CD4-positive, alpha-beta T cell treated with Interleukin-10 for 1 hour (primary cell): ENCODE measurements around the gene MLKL.
A peak's percentile ranks its signal among the peaks of the same experiment; 100 is the strongest.
"Not testable (repeated sequence)": the region's sequence is repeated elsewhere in the genome, so short reads cannot be mapped to it uniquely, and the experiment has no call there.

ENCODE experiments used
- DNase-seq: peaks from one replicate; pipeline ENCODE4 v3.0.0-alpha.2; 2020

Gene MLKL

DNA sequence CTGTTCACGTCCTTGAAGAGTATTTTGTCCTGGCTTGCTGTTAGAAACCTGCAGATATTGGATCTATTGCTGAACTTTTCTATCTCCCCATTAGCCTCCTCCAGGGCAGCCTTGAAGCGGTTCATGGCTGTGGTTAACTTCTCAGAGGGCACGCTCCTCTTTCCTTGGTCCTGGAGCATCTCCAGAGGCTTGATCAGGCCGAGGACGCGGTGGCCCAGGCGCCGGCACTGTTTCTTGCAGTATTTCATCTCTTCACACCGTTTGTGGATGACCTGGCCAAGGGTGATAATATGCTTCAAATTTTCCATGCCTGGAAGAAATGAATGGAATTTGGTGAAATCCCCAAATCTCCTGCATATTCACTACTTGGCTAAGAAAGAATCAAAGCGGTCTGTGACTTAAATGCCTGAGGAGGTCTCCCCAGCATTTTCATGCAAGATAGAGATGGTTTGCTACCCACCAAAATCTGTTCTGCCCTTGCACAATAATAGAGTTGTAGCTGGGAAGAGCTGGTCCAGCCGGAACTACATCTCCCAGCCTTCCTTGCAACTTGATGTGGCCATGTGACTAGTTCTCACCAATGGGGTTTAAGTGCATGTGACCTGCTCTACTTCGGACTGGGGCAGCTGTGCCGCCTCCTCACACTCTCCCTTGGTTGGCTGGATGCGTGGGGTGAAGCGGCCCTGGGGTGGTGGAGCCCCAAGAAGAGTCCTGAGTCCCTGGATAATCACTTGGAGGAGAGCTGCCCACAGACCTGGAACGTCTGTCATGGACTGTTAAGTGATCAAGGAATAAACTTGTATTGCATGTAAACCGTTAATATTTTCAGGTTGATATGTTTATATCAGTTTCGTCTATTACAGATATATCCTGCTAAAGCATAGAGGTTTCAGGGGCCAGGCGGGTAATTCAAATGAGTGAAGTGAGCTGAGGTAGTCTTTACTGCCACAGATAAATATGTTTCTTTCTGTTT lies 4.9 kb downstream of the MLKL start:
- peak; percentile 84 for DNase-seq

DNA sequence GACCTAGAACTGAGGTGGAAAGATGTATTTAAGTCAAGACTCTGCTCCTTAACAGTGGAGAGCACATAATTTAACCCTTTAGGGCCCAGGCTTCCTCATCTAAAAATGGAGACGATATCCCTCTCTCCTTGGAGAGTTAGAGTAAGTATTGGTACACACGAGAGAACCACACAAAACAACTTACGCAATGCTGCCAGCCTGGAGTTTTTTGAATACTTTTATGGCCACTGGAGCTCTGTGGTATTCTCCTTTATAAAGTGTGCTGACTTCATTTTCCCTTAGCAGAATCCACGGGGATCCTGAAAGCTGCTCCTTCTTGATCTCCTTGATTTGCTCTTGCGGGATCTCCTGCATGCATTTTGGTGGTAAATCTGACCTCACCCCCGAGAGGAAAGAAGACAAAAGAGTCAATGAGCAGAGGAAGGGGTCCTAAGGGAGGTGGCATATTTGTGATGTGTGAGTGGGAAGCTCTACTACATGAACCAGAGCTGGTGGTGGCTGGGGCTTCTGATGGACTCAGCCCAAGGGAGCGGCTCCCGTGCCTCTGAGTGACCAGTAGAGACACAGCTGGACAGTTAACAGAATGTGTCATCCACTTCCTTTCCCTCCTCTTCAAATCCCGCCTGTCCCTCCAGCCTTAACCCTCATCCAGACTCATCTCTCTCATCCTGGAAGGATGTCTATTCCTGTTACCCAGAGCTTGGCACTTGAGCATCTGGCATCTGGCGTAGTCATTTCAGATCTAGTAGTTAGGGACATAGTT lies 9.4 kb downstream of the MLKL start:
- no peak for DNase-seq

DNA sequence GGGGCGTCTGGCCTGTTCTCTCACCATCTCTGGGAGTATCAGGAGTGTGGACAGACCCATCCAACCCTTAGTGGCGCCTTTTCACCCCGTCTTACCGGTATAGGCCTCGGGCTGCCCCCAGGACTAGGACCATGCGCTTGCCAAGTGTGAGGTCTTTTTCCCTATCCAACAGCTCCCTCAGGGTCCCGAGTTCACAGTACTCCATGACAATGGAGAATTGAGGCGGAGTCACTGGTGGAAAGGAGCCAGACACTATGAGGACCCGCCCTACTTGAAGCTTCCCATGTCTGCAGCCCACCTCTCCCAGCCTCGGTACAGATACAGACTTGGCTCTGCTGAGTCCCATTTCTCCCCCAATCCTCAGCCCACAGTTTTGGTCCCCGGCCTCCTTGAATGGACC lies 18.1 kb downstream of the MLKL start:
- DNase-seq, result no peak

DNA sequence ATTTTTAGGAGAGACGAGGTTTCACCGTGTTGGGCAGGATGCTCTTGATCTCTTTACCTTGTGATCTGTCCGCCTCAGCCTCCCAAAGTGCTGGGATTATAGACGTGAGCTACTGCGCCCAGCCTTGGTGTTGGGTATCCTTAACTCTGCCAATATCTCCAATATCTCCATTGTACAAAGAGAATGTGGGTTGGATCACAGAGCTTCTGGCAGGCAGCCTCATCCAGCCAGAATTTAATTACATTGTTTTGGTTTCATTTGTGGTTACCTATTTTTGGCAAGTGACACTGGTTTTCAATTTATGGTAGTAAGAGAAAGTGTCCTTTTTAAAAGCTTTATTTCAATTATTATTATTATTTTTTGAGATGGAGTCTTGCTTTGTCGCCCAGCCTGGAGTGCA lies 20.0 kb downstream of the MLKL start:
- no peak for DNase-seq

DNA sequence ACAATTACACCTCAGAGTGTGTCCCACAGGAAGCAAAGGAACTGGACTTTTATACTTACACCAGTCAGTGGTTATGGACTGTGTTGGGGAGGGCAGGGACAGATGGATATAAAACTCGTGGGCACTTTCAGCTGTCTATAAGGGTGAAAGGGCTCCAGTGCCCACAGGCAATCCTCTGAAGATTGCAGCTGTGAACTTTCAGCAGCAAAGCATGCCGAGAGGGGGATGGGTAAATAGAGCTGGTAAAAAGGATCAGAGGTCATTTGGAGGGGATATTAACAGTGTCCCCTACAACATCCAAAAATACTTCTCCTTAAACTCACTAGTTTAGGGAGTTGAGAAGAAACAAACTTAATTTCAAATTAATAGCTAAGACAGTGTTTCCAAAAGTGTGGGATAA lies 20.7 kb downstream of the MLKL start:
- DNase-seq, result no peak

DNA sequence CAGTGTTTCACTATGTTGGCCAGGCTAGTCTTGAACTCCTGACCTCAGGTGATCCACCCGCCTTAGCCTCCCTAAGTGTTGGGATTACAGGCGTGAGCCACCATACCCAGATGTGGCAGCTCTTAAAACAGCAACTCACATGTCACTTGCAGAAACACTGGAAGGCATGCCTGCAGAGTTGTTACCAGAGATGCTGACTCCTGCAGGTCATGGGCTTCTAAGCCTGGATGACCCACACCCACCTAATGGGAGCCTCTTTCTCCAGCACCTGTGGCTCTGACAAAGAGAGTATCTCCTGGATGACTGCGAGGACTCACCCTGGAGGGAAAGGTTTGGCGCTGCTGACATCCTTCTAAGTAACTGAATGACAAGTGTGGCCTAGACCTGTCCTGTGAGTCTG lies 22.8 kb downstream of the MLKL start:
- DNase-seq, result no peak

DNA sequence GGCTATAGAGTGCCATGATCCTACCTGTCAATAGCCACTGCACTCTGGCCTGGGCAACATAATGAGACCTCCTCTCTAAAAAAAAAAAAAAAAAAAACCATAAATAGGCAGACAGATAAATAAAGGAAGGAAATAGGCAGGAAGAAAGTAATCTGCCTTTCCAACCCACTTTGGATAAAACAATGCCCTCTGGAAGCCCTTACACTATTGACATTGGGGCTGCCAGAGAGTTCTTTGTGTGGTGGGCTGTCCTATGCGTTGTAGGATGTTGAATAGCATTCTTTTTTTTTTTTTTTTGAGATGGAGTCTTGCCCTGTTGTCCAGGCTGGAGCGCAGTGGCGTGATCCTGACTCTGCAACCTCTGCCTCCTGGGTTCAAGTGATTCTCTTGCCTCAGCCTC lies 26.8 kb downstream of the MLKL start:
- no peak for DNase-seq

DNA sequence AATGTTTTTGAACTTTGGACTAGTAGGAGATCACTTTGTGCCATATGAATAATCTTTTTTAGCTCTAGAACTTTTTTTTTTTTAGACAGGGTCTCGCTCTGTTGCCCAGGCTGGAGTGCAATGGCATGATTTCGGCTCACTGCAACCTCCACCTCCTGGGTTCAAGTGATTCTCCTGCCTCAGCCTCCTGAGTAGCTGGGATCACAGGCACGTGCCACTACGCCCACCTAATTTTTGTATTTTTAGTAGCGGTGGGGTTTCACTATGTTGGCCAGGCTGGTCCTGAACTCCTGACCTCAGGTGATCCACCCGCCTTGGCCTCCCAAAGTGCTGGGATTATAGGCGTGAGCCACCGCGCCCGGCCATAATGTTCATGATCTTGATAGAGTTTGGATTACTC lies 31.8 kb downstream of the MLKL start:
- DNase-seq, result not testable (repeated sequence)

DNA sequence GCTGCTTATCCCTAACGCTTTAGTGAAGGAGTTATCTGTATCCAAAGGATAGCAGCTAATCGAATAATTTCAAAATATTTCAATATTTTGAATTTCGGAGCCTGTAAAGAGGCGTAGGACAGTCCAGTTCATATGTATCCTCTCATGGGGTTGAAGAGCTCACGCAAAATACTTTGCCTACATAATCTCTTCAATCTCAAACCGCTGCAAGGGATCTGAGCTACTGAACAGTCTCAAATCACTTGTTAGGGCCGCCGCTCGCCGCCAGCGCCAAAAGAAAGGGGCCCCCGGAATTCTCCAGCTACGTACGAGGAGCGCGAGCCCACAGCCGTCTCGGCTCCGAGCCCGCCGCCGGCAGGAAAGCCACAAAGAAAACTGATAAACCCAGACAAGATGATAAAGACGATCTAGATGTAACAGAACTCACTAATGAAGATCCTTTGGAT lies 33.4 kb downstream of the MLKL start:
- peak; percentile 23 for DNase-seq

DNA sequence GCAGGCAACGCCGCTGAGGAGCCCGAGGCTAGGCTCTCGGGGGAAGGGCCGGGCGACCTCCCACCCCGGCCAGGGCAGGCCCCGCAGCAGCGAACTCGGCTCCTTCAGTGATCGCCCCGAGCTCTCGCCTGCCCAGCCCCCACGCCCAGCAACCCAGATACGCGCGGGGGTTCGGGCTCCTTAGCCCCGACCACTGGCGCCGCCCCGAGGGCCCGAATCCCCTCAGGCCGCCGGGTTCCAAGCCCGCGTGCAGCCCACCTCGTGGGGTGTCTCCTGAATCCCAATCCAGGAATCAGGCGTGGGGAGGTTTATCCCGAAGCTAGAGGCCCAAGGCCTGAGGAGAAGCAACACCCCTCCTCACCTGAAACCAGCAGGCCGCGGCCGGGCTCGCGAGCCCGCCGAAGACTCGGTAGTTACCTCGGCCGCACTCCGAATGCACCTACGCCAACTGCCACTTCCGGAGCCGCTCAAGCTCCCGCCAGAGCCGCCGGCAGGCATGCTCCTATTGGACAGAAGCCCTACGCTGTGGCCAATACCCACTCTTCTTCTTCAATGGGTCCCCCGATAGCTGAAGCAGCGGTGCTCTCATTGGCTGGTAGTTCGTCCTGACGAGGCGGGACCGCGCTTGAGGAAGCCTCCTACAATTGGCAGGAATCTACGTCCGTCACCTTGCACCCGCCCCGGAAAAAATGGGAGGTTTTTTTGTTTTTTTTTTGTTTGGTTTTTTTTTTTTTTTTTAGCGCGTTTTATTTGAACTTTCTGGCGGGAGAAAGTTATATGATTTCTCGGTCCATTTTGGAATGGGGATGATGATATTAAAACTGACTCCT lies 34.0 kb downstream of the MLKL start, which contains the start of gene RFWD3:
Gene RFWD3, minus strand, starts transcription at position 453 of the 830 bp plus-strand sequence. CDS start 5,428 bp downstream, outside the sequence.
- DNase-seq, result peak; percentile 99

DNA sequence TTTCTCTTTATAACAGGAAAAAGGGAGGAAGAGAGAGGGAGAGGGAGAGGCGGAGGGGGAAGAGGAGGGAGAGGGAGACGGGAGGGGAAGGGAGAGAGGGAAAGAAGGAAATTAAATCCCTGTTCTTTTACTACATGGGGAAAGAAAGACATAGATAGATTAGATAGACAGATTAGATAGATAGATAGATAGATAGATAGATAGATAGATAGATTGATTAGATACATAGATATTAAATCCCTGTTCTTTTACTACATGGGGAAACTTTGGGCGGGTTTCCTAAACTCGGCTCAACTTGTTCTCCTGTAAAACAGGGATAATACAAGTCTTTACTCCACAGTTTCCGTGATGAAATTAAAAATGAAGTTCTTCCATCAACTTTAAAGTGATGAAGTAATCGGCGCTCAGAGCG lies 34.6 kb downstream of the MLKL start:
- no peak for DNase-seq

DNA sequence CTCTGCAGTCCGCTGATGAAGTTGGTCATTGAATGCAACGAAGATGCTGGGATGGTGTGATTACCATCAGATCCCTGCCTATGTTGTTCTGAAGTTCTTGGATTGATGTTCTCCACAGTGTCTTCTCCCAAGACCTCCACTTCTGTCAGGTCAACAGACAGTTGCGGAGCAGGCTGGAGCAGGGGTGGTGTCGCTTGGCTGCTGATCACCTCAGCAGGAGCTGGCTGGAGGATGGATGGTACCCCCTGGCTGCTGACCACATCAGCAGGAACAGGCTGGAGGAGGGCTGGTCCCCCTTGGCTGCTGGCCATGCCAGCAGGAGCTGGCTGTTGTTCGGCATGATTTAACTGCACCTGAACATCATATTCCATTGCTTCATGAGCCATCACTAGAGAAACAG lies 39.6 kb downstream of the MLKL start:
- no peak for DNase-seq

DNA sequence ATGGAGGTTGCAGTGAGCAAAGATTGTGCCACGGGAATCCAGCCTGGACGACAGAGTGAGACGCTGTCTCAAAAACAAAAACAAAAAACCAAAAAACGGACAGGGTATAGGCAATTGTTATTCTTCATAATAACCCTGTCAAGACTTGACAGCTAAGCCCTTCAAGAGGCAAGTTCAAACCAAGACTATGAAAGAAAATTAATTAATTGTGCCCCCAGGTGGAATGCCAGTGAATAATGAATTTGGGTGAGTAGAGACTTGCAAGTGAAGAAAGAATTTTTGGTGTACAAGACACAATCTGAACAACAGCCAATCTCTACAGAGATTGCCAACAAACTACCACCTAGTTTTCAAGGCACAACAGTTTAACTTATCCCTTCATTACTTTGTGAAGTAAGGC lies 40.3 kb downstream of the MLKL start:
- DNase-seq, result no peak

DNA sequence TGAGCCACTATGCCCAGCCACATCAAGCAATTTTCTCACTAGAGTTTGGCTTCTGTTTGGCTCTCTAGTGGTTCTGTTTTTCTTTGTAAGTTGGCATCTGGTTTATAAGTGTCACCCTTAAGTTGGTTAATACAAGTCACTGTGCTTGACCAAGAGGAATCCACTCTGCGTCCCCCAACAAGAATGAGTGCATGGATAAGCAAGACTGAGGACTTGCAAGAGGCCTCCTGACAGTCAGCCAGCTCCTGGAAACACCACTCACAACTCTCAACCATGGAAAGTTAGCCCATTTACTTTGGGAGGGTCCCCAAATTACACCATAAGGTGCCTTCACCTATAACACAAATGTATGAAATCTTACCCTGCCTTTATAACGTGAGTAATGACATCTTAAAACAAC lies 41.6 kb downstream of the MLKL start:
- DNase-seq, result no peak

DNA sequence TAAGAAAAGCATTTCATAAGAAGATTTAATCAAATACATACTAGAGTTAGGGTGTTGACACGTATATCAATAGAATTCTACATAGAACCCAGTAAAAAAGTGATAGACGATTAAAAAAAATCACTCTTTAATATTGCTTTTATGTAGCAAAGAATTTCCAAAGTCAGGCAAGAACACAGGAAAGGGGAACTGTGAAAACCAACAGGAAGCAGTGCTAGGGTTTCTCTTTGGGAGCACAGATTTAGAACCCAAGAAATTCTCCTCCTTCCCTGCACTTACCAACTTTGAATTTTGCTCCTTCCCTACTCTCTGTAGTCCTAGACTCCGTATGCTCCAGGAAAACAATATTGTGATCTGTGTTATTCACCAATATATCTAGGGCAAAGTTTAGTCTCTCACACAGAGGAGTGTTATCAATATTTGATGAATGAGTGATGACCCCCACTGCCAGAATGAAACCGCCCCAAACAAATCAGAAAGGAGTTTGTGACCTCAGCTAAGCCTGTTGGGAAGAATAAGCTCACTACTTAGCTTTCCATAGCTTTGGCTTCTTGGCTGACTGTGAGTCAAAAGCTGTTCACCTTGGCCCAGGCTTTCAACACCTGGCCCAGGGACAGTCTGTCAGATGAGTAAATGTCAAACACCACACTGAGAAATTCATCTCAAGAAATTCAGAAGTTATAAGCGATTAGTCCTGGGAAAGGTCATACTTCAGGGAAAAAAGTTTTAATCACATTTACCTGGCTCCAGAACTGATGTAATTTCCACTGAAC lies 42.6 kb downstream of the MLKL start:
- no peak for DNase-seq

DNA sequence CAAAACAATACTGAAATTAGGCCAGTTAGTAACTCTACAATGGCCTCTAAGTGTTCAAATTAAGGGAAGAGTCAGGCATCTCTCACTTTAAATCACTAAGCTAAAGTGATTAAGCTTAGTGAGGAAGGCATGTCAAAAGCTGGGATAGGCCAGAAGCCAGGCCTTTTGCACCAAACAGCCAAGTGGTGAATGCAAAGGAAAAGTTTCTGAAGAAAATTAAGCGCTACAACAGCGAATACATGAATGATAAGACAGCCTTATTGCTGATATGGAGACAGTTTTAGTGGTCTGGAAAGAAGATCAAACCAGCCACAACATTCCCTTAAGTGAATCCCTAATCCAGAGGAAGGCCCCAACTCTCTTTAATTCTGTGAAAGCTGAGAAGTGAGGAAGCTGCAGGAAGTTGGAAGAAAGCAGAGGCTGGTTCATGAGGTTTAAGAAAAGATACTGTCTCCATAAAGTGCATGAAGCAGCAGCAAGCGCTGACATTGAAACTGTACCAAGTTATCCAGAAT lies 46.1 kb downstream of the MLKL start:
- no peak for DNase-seq

DNA sequence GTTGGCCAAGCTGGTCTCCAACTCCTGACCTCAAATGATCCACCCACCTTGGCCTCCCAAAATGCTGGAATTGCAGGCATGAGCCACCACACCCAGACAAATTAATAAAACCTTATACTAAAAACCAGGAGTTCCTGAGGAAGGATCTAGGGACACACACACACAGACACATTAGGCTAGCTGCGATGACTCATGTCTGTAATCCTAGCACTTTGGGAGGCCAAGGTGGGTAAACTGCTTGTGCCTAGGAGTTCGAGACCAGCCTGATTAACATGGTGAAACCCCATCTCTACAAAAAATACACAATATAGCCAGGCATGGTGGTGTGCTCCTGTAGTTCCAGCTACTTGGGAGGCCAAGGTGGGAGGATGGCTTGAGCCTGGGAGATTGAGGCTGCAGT lies 47.8 kb downstream of the MLKL start:
- not testable (repeated sequence) for DNase-seq

DNA sequence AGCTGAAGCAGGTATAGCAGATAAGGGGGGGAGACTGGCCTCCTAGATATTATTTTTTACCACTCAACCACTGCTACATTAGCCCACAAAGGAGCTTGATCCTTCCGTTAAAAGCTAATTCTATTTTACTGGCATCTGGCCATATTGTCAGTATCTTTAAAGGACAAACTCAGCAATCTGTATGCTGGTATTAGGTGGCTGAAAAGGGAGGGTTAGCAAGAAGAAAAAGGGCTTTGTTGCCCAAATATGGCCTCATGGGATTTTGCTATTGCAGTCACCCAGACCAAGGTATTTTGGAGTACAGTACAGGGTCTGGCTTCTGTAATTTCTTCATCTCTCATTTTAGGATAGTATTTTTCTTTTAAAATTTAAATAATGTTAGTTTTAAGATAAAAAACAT lies 48.4 kb downstream of the MLKL start:
- DNase-seq, result no peak

DNA sequence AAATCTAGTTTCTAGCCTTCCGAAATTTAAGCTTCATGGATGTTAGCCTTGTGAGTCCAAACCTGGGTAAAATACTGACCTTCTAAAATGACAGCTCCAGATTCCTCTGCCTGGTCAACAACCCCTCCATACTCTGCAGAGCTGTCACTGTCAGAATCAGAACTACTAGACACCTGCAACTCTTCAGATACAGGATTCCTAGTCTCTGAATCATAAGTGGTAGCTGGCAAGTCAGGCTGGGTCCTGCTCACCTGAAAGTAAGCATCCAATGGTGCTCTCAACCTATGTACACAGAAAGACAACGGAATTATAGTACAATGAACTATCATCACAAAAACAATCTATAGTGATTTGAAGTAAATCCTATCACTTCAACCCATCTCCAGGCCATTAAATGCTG lies 48.8 kb downstream of the MLKL start:
- no peak for DNase-seq

DNA sequence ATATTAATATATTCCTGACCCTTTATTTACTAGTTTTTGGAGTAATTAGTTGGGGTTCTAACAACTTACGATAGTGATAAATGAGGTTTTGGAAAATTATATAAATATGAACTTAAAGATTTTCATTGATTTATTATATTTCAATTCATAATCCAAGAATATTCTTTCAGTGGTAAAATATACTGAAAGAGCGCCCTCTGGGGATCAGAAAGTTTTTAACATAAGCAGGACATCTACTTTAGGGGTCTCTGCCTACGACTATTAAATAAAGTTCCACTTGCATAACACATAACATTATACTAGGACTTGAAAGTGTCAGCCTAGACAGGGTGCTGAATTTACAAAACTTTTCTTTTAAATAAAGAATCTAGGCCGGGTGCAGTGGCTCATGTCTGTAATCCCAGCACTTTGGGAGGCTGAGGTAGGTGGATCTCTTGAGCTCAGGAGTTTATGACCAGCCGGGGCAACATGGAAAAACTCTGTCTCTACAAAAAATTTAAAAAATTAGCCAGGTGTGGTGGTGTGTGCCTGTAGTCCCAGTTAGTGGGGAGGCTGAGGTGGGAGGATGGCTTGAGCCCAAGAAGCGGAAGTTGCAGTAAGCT lies 49.6 kb downstream of the MLKL start:
- peak; percentile 29 for DNase-seq

DNA sequence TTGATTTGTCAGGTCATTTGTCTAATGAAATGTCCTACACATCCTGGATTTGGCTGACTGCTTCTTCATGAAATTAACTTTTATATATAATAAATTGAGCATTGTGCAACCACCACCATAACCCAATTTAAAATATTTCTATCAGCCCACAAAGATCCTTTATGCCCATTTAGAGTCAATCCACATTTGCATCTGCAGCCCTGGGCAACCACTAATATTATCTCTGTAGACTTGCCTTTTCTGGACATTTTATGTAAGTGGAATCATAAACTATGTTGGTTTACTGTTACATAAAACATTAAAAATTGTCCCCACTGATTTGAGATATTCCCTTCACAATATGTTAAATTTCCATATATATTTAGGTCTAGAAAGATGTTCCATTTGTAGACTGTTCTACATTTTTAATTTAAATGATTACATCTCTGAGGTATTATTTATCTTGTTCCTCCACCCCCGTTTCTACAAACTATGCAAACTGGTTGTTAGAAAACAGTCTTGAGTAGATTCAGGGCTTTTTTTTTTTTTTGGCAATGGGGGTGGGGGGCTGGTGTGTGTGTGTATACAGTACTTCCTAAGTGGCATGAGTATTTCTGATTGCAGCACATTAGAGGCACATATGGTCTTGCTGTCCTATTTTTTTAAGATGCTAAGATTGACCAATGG lies 50.7 kb downstream of the MLKL start:
- DNase-seq, result no peak
